GM10266 (cell line): ENCODE measurements around the gene MTHFS.

Experiments
- DNase-seq: peaks from one replicate; pipeline ENCODE4 v3.0.0; 2012; ENCODE audit errors: extremely low spot score
- TF ChIP-seq, protein P1 (sequence below): IDR thresholded peaks from 2 replicates; pipeline ENCODE4 v1.5.1; 2012; ENCODE audit warnings: mild to moderate bottlenecking, low read depth; ENCODE audit not compliant: control insufficient read depth, insufficient read depth; ENCODE audit errors: missing control alignments

The MTHFS gene

DNA sequence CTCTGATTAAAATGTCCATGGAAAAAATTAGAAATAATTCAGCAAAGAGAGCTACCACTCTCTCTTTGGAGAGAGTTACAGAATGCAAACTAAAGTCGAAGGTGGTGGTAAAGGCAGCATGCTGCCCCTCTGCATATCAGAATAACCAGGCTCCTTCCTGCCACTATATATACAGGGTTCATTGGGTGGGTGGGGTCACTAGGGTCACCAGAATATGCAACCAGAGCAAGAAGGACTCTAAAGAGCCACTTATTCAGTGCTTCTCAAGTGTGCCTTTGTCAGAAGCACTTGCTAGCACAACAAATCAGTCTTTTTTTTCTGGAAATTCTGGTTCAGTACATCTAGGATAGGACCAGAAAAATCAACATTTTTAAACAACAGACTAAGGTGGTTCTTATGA, 70.0 kb downstream of the MTHFS start:
- DNase-seq: no peak
- TF ChIP-seq, protein P1, sequence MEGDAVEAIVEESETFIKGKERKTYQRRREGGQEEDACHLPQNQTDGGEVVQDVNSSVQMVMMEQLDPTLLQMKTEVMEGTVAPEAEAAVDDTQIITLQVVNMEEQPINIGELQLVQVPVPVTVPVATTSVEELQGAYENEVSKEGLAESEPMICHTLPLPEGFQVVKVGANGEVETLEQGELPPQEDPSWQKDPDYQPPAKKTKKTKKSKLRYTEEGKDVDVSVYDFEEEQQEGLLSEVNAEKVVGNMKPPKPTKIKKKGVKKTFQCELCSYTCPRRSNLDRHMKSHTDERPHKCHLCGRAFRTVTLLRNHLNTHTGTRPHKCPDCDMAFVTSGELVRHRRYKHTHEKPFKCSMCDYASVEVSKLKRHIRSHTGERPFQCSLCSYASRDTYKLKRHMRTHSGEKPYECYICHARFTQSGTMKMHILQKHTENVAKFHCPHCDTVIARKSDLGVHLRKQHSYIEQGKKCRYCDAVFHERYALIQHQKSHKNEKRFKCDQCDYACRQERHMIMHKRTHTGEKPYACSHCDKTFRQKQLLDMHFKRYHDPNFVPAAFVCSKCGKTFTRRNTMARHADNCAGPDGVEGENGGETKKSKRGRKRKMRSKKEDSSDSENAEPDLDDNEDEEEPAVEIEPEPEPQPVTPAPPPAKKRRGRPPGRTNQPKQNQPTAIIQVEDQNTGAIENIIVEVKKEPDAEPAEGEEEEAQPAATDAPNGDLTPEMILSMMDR: no peak

DNA sequence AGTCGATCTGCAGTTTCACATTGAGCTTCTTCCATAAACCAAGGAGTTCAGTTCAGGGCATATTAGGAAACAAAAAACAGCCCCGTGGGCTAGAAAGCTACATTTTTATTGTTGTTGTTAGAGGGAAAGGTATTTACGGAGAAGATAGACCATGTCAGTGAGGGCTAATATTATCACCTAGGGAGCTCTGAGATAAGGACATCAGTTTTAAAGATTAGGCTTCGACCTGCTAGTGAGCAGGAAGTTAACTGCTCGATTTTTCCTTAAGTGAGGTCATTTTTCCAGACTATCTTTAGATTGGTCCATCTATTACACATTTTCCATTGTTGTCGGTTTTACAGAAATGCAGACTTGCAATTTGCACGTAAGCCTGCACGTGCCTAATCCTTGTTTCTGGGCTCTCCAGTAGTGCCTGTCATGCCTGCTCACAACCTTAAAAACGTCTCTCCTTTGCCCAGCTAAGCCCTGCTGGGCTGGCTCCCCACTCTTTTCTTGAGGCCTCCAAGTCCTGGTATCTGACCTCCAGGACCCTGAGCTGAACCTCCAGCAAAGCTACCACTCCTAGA, 72.6 kb downstream of the MTHFS start:
- TF ChIP-seq, protein P1: no peak

DNA sequence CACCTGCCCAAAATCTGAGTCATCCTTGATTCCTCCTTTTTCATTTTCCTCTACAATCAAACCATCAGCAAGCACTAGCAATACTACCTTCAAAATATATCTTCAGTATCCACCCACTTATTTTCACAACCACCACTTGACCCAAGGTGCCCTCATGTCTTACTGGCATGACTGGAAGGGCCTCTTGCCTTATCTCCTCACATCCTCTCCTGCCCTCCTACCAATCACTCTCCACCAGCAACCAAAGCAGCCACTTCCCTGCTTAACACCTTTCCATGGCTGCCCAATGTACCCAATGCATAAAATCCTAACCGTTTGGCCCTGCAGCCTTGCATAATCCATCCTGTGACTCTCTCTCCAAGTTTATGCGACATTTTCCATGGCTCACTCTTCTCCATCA, 76.0 kb downstream of the MTHFS start:
- TF ChIP-seq, protein P1: no peak
- no peak for DNase-seq

More for the DNA sequence above, 72.6 kb downstream of the MTHFS start:
- no peak for DNase-seq

DNA sequence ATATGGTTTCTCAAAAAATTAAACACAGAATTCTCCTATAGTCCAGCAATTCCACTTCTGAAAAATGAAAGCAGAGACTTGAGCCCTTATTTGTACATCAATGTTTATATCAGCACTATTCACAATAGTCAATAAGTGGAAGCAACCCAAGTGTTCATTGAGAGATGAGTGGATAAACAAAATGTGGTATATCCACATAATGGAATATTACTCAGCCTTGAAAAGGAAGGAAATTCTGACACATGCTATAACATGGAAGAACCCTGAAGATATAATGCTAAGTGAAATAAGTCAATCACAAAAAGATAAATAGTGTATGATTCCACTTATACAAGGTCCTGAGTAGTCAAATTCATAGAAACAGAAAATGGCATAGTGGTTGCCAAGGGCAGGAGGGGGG, 76.6 kb downstream of the MTHFS start:
- TF ChIP-seq, protein P1: no peak
- no peak for DNase-seq

DNA sequence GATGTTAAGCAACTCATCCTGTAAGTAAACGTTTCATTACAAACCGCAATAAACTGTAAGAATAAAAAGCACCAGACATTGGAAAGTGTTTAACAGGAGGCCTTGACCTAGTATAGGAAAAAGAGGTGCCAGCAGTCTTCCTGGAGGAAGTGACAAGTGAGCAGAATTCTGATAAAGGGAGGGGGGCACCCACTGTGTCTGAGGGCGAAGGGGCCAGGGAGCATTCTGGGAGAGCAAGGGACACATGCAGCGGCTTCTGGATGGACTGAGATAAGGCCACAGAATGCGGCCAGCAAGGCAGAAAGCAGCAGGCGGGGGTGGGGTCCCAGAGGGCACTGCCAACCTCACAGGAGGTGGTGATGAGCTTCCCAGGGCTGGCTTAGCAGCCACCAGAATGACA, 80.2 kb downstream of the MTHFS start:
- TF ChIP-seq, protein P1: no peak
- DNase-seq: no peak

DNA sequence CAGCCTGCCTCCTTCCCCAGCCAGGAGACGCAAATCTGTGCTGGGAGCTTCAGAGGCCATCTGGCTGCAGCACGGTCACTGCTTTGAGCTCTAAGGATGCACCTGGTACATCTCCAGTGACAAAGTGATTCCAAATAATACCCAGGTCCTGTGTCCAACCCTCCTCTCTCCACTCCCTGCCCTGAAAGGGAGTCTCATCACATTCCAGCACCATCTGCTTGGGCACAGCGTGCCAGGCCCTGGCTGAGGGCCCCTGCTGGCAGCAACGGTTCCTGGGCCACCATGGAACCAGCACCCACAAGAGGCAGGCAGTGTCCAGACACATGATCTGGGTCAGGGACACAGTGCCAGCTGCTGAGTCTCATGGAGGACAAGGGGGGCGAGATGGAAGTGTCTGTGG, 81.3 kb downstream of the MTHFS start:
- no peak for DNase-seq

DNA sequence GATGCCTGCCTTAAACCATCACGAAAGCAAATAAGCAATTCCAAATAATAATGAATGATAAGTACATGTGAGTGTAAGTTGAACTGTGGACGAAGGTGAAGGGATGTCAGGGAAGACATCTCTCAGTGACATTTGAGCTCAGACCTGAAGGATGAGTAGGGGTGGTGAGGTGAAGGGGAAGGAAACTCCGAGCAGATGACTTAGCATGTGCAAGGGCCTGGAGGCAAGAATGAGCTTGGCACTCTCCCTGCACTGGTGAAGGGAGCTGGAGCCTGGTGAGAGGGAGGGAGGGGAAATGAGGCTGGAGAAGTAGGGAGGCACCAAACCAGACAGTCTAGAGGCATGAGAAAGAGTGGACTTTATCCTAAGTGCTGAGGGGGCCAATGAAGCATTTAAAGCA, 84.3 kb downstream of the MTHFS start:
- TF ChIP-seq, protein P1: no peak
- DNase-seq: no peak

More for the DNA sequence above, 81.3 kb downstream of the MTHFS start:
- TF ChIP-seq, protein P1: no peak
